Fibroblast of the aortic adventitia (primary cell): Measurements from ENCODE around the gene SIX1. TPM values are rescaled to one million over a fixed set of nuclear protein-coding genes. Genes with fewer than 3 reads are reported as not detected.

Experiments used
- DNase-seq: peaks from one replicate; pipeline ENCODE4 v3.0.0-alpha.2; 2010; ENCODE audit warnings: low read depth
- H3K4me3 ChIP-seq: 2 replicates; pipeline ENCODE4 v1.5.1; 2011; ENCODE audit warnings: low read depth, mild to moderate bottlenecking, control low read depth, low read length, moderate library complexity
- CTCF ChIP-seq: IDR thresholded peaks from 2 replicates; pipeline ENCODE4 v1.5.1; 2011; ENCODE audit warnings: mild to moderate bottlenecking, low read length, control low read depth, inconsistent platforms; ENCODE audit not compliant: insufficient read depth
- total RNA-seq: library from RNA; depleted of rRNA; stranded (reverse); fragments of >200 nt; gene quantifications from 2 replicates; pipeline ENCODE4 v1.2.3, GENCODE V29; 2012; ENCODE audit warnings: low replicate concordance

The SIX1 gene
- total RNA-seq, 1 donor: 9.6 TPM

- no peak for TF ChIP-seq CTCF
- H3K4me3 ChIP-seq: no peak overlapping the region
- DNase-seq: no peak
Observed at GRCh38 chr14:60642270-60643140, 6.8 kb downstream of the SIX1 start.

DNA sequence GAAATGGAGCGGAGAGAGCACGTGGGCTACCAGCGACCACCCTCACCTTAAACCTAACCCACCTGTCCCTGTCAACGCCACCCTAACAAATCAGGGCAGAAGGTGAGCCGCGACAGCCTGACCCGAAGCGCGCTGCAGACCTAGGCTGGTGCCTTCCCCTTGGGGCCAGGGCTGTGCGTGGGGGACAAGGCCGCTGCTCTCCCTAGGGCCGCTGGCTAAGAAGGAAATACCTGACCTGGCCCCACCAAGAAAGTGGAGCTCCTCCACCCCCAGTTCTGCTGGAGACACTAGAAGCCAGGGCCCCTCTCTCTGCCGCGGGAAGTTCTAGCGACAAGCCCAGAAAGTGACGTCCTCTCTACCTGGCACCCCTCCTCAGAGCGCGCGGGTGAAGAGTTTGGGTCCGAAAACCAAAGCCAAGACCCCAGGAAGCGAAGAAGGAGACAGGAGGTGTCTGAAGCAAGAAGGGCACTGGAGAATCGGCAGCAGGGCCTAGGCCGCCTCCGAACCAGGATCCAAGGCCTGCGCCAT is 7.5 kb downstream of the SIX1 start:
- no peak overlapping the region for H3K4me3 ChIP-seq
- no peak for DNase-seq
- TF ChIP-seq CTCF: no peak

DNA sequence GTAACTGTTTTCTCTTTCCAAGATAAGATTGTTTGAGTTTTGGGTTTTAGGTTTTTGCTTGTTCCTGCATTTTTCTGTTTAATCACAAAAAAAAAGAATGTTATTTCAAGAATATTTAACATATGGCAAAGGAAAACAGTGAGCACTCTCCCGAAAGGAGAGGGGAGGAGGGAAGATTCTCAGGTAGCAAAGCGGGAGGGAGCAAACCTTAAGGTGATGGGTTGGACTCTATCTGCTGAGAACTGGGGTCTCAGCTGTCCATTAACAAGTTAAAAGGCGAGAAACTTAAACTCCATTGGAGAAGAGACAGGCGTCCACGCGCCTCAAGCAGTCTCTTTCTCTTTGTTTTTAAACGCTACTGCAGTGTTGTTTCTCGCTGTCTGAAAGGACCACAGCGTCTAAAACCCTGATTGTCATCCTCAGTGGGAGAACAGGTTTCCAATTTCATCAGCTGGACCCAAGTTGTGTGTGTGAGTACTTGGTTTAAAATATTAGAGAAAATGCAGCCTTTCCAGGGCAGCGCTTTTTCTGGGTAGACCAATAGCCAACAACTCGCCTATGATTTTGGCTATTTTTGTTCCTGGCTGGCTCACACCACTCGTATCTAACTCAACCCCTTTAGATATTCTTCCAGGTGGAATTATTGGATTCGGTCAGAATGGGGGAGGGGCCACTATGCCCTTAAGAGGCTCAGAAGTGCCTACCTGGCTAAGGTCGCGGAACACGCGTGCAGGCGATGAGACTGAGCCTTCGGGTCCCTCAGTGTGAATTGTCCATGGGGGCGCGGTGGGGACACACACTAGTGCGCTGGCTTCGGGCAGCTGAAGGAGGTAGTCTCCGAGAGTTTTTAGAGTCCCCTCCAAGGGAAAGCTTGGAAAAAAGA is 8.2 kb downstream of the SIX1 start:
- H3K4me3 ChIP-seq: no peak overlapping the region
- no peak for DNase-seq
- TF ChIP-seq CTCF: no peak

- H3K4me3 ChIP-seq: no peak overlapping the region
- no peak for DNase-seq
- TF ChIP-seq CTCF: no peak
Observed at GRCh38 chr14:60639674-60640073, 9.6 kb downstream of the SIX1 start.

DNA sequence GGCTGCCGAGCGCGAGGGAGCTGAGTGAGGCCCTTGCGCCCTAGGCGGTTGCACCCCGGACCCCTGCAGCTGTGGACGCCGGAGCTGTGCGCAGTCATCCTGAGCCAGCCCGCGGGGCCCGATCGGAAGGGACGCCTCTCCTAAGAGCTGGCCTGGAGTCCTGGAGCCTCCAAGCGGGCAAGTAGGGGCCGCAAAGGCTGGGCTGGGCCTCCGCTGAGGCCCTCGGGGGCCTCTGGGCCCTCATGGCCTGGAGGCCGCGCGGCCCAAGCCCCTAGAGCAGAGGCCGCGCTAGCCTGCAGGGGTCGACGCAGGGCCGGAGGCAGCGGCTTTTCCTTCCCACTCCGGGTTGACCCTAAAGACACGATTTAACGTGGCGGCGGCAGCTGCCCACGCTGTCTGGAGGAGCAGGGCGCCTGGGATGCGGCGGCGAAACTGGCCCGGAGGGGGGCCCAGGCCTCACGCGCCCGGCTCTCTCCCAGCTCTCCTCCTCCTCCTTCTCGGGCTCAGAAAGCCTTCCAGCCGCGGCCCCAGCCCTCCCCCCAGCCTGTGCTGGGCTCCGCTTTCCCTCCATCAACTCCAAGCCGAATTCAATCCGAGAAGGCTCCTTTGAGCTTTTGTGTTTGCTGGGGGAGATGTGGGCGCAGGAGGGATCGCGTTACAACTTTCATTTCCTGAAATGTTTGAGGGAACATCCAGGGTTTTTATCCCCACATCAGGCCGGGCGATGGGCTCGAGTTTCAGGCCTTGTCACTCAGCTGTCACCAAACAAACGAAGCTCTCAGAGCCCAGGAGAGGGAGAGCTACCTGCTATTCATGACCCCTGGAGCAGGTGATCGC is 11.6 kb downstream of the SIX1 start:
- DNase-seq: peak; percentile 22
- TF ChIP-seq CTCF: no peak
- H3K4me3 ChIP-seq: peak overlapping the region; percentile 5

DNA sequence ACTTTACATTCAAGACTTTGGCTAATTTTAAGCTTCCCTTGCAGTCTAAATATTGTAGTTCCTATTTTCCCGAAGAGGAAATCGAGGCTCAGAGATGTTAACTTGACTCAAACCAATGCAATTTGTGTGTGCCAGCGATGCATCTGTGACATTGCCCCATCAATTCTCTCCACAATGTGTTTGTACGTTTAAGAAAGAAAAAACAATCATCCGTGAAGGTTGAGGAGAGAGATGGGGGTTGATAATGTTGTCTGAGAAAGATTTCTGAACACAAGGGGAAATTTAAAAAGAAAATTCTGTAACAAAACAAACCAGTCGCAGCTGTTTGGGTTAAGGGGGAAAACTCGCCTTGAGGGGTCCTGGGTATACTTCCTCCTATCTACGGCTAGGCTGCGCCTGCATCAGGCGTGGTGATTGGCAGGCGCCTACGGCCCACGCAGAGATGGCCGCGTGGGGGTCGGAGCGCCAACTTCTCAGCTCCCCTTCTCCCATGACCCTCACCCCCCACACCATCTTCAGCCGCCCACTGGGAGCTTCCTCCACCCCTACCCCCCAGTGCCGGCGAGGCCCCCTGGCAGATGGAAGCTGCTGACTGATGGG is 12.3 kb downstream of the SIX1 start:
- DNase-seq: no peak
- no peak overlapping the region for H3K4me3 ChIP-seq
- TF ChIP-seq CTCF: no peak
